ES-I3 (cell line): ENCODE measurements around the gene PRRG3.

Source experiments
- H3K36me3 ChIP-seq: 2 replicates; pipeline ENCODE4 v1.6.1; 2013; ENCODE audit warnings: mild to moderate bottlenecking, low read length, control low read depth, moderate library complexity; ENCODE audit not compliant: insufficient read depth
- H3K4me1 ChIP-seq: 2 replicates; pipeline ENCODE4 v1.6.1; 2013; ENCODE audit warnings: mild to moderate bottlenecking, control low read depth, low read length; ENCODE audit not compliant: insufficient read depth
- H3K9ac ChIP-seq: 2 replicates; pipeline ENCODE4 v1.6.1; 2013; ENCODE audit warnings: low read depth, mild to moderate bottlenecking, low read length, moderate library complexity
- H3K9me3 ChIP-seq: 2 replicates; pipeline ENCODE4 v1.6.1; 2013; ENCODE audit warnings: mild to moderate bottlenecking, low read length, moderate library complexity; ENCODE audit not compliant: control insufficient read depth, insufficient read depth

PRRG3 gene

GRCh38 chrX:151700581-151700980, 5.3 kb downstream of the PRRG3 start:
- Histone ChIP-seq H3K9me3 (no peaks in the 10 kb centered on the region), H3K9ac (no peak overlapping the region), H3K36me3 (no peaks in the 10 kb centered on the region; the same call in 1 of the 2 replicates), H3K4me1 (no peaks in the 10 kb centered on the region)

DNA sequence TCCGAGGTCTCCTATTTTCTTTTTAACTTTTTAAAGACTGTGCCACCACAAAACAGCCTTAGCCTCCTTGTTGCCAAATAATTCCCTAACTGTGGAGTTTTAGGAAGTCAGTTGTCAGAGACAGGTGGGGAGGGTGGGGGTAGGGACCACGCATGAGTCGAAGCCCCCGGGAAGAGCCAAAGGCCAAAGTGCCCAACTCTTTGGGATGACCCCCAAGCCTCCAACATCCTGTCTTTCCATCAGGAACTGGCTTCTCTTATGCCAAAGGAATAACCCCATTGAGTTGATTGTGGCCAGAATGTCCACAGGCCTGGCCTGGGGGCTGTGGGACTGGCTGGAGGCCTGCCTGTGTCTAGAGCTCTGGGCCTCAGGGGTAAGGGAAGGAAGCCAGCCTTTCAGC, 5.8 kb downstream of the PRRG3 start:
- H3K9ac ChIP-seq: no peak overlapping the region
- H3K36me3 ChIP-seq: no peaks in the 10 kb centered on the region; the same call in 1 of the 2 replicates
- H3K9me3 ChIP-seq: no peaks in the 10 kb centered on the region
- H3K4me1 ChIP-seq: no peaks in the 10 kb centered on the region

GRCh38 chrX:151701531-151701930, 6.3 kb downstream of the PRRG3 start:
- Histone ChIP-seq H3K9me3 (no peaks in the 10 kb centered on the region), H3K36me3 (no peaks in the 10 kb centered on the region; the same call in 1 of the 2 replicates), H3K4me1 (no peaks in the 10 kb centered on the region), H3K9ac (no peak overlapping the region)

- H3K4me1 ChIP-seq: no peaks in the 10 kb centered on the region
- no peaks in the 10 kb centered on the region for H3K9me3 ChIP-seq
- no peaks in the 10 kb centered on the region; the same call in 1 of the 2 replicates for H3K36me3 ChIP-seq
- H3K9ac ChIP-seq: no peak overlapping the region
Observed at GRCh38 chrX:151702026-151702714, 6.9 kb downstream of the PRRG3 start.

GRCh38 chrX:151702741-151703340, 7.6 kb downstream of the PRRG3 start:
- Histone ChIP-seq H3K36me3 (no peaks in the 10 kb centered on the region; the same call in 1 of the 2 replicates), H3K9me3 (no peaks in the 10 kb centered on the region), H3K4me1 (no peaks in the 10 kb centered on the region), H3K9ac (no peak overlapping the region)

GRCh38 chrX:151703487-151703886, 8.2 kb downstream of the PRRG3 start:
- no peaks in the 10 kb centered on the region for H3K9me3 ChIP-seq
- H3K4me1 ChIP-seq: no peaks in the 10 kb centered on the region
- H3K9ac ChIP-seq: no peak overlapping the region
- H3K36me3 ChIP-seq: no peaks in the 10 kb centered on the region; the same call in 1 of the 2 replicates

DNA sequence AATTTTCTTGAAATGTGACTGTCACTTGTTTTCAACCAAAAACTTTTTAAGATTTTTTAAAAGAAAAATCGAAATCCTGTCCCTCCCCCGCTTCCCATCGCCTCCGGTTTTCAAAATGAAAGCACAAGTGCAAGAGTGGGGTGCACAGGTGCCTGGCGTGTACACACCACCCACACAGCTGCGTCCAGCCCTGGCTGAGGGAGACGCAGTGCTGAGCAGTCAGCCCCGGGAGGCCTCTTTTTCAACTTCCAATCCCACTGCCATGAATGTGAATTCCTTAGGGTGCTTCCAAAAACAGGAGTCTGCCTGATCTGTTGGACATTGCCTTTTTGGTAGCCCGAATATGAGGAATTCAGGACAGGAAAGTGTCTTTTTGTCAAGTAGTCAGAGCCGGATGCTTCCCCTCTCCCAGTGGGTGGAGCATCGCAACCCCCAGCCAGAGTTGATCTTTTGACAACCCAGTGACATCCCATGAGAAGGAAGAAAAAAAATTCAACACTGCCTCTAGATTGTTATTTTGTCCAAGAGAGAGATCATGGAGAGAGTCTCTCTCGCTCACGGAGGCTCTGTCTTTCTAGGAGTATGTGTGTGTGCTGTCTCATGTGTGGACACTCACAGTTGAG, 8.9 kb downstream of the PRRG3 start:
- no peak overlapping the region for H3K9ac ChIP-seq
- H3K36me3 ChIP-seq: no peaks in the 10 kb centered on the region; the same call in 1 of the 2 replicates
- no peaks in the 10 kb centered on the region for H3K4me1 ChIP-seq
- H3K9me3 ChIP-seq: no peaks in the 10 kb centered on the region

GRCh38 chrX:151708821-151709220, 13.6 kb downstream of the PRRG3 start:
- no peaks in the 10 kb centered on the region for H3K9me3 ChIP-seq
- no peak overlapping the region for H3K9ac ChIP-seq

DNA sequence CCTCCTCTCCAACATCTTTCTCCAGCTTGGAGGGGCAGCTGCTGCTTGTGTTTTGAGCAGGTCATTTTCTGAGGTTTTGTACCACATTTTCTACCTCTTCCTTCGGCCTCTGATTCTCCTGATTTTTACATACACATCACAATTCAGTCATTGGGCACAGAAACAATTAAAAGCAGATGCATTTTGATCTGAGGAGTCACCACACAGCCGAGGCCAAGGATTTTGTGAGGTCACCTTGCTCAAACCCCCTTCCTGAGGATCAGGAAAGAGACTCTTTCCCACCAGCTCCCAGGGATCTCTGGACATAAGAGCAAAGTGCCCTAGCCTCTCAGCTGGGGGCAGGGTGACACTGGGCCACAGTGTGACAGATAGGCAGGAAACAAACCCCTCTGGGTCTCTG, 15.2 kb downstream of the PRRG3 start:
- Histone ChIP-seq H3K4me1 (peaks cover 21% of the 10 kb centered on the region), H3K36me3 (no peaks in the 10 kb centered on the region), H3K9ac (no peak overlapping the region), H3K9me3 (no peaks in the 10 kb centered on the region)

More at GRCh38 chrX:151708821-151709220, 13.6 kb downstream of the PRRG3 start:
- peaks cover 15% of the 10 kb centered on the region for H3K4me1 ChIP-seq
- H3K36me3 ChIP-seq: no peaks in the 10 kb centered on the region

- Histone ChIP-seq H3K9ac (no peak overlapping the region), H3K36me3 (no peaks in the 10 kb centered on the region), H3K9me3 (no peaks in the 10 kb centered on the region), H3K4me1 (peaks cover 21% of the 10 kb centered on the region)
Observed at GRCh38 chrX:151711154-151711553, 15.9 kb downstream of the PRRG3 start.

GRCh38 chrX:151711787-151712186, 16.5 kb downstream of the PRRG3 start:
- H3K4me1 ChIP-seq: peaks cover 21% of the 10 kb centered on the region
- no peaks in the 10 kb centered on the region for H3K36me3 ChIP-seq
- H3K9ac ChIP-seq: no peak overlapping the region
- no peaks in the 10 kb centered on the region for H3K9me3 ChIP-seq

DNA sequence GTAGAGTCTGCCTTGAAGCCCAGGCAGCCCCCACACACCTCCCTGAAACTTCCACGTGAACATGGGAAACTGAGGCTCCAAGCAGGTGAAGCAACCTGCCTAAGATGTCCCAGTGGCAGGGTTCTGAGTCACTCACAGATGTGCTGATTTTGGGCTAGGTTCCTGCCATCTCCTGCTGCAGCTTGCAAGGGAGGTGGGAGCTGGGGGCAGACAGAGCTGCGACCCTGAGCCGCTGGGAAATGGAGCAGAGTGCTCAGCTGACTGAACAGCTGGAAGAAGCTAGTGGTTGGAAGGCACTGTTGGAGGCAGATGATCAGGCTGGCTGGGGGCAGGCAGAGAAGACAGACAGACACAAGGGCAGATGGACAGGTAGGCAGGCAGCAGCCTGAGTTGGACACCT, 17.0 kb downstream of the PRRG3 start:
- H3K9ac ChIP-seq: no peak overlapping the region
- peaks cover 21% of the 10 kb centered on the region for H3K4me1 ChIP-seq
- H3K36me3 ChIP-seq: no peaks in the 10 kb centered on the region
- no peaks in the 10 kb centered on the region for H3K9me3 ChIP-seq

DNA sequence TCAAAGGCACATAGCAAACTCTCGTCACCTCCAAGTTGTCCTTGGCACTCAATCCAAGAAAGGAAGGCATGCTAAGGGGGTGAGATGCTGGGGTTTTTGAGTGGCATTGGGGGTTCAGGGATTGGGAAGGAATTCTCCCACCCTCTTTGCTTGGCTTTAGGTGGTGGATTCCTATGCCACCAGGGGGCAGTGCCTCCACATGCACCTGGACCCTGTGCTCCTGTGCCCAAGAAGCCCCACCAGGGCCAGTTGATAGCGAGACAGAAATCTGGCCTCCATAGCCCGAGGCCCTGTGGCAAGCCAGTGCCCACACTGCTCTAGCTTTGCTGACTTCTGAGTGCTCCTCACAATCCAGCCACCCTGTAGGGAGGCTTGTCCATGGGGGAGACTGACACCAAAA, 18.6 kb downstream of the PRRG3 start:
- H3K4me1 ChIP-seq: peaks cover 21% of the 10 kb centered on the region
- no peaks in the 10 kb centered on the region for H3K36me3 ChIP-seq
- H3K9ac ChIP-seq: no peak overlapping the region
- no peaks in the 10 kb centered on the region for H3K9me3 ChIP-seq

DNA sequence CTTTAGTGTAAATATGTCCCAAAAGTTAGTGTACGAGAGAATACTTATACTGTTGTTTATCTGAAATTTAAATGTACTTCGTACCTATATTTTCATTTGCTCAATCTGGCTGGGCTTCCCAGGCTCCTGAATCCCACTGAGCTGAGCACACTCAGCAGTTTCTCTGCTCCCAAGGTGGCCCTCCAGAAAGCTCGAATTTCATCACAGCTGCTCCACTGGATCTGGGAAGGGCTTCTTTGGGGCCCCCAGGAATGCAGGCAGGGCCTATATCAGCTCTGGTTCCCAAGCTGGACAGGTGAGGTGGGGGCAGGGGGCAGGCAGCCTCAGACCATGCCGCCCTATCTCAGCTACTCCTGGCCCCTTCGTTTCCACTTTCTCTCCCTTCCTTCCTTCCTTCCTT, 19.1 kb downstream of the PRRG3 start:
- no peaks in the 10 kb centered on the region for H3K9me3 ChIP-seq
- H3K4me1 ChIP-seq: peaks cover 21% of the 10 kb centered on the region
- H3K9ac ChIP-seq: no peak overlapping the region
- no peaks in the 10 kb centered on the region for H3K36me3 ChIP-seq

GRCh38 chrX:151715752-151716151, 20.5 kb downstream of the PRRG3 start, which contains the start of gene FATE1:
TSS of gene FATE1 (plus strand) at chrX:151716035. CDS start at chrX:151716120, 85 bp downstream.
- peaks cover 21% of the 10 kb centered on the region for H3K4me1 ChIP-seq
- no peaks in the 10 kb centered on the region for H3K36me3 ChIP-seq
- H3K9me3 ChIP-seq: no peaks in the 10 kb centered on the region
- no peak within 1 kb of the TSS for H3K9ac ChIP-seq
